ENCODE results near the gene SMIM38.

- TF ChIP-seq ZFX (IDR thresholded peaks at IDR 0.05; ENCODE audit: borderline replicate concordance) (no peak), CTCF (IDR thresholded peaks at IDR 0.05) (no peak)
These were observed 43.3 kb downstream of the SMIM38 start for GRCh38 chr11:69198891-69199582.
